LNCaP clone FGC (cell line): ENCODE measurements around the gene HIVEP1.
"Not testable (repeated sequence)": the region's sequence is repeated elsewhere in the genome, so short reads cannot be mapped to it uniquely, and the experiment has no call there.

ENCODE experiments used
- DNase-seq: peaks from one replicate; pipeline ENCODE4 v3.0.0-alpha.2; 2011; ENCODE audit warnings: low read depth
- H3K4me3 ChIP-seq: 2 replicates; pipeline ENCODE4 v1.5.1; 2011; ENCODE audit warnings: mild to moderate bottlenecking, low read depth, low read length, control low read depth
- TF ChIP-seq, protein P1 (sequence below): IDR thresholded peaks from 2 replicates; pipeline ENCODE4 v1.5.1; 2012; ENCODE audit warnings: mild to moderate bottlenecking; ENCODE audit not compliant: control insufficient read depth, insufficient read depth; ENCODE audit errors: extremely low read depth

Gene HIVEP1

GRCh38 chr6:12175626-12176025 is 163.5 kb downstream of the HIVEP1 start:
- DNase-seq = no peak

DNA sequence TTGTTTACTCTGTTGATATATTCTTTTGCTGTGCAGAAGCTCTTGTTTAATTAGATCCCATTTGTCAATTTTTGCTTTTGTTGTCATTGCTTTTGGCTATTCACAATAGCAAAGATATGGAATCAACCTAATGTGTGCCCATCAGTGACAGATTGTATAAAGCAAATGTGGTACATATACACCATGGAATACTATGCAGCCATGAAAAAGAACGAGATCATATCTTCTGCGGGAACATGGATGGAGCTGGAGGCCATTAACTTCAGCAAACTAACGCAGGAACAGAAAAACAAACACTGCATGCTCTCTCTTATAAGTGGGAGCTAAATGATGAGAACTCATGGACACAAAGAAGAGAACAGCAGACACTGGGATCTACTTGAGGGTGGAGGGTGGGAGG is 164.7 kb downstream of the HIVEP1 start:
- not testable (repeated sequence) for DNase-seq, H3K4me3 ChIP-seq

More at GRCh38 chr6:12175626-12176025, 163.5 kb downstream of the HIVEP1 start:
- TF ChIP-seq, protein P1, sequence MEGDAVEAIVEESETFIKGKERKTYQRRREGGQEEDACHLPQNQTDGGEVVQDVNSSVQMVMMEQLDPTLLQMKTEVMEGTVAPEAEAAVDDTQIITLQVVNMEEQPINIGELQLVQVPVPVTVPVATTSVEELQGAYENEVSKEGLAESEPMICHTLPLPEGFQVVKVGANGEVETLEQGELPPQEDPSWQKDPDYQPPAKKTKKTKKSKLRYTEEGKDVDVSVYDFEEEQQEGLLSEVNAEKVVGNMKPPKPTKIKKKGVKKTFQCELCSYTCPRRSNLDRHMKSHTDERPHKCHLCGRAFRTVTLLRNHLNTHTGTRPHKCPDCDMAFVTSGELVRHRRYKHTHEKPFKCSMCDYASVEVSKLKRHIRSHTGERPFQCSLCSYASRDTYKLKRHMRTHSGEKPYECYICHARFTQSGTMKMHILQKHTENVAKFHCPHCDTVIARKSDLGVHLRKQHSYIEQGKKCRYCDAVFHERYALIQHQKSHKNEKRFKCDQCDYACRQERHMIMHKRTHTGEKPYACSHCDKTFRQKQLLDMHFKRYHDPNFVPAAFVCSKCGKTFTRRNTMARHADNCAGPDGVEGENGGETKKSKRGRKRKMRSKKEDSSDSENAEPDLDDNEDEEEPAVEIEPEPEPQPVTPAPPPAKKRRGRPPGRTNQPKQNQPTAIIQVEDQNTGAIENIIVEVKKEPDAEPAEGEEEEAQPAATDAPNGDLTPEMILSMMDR = no peak
- H3K4me3 ChIP-seq = no peak overlapping the region

GRCh38 chr6:12178521-12178920 is 166.4 kb downstream of the HIVEP1 start:
- TF ChIP-seq, protein P1 = no peak
- no peak for DNase-seq
- no peak overlapping the region for H3K4me3 ChIP-seq

- no peak for DNase-seq
- TF ChIP-seq, protein P1 = no peak
Observed at GRCh38 chr6:12181481-12181880, 169.4 kb downstream of the HIVEP1 start.

GRCh38 chr6:12182676-12183075 is 170.6 kb downstream of the HIVEP1 start:
- TF ChIP-seq, protein P1 = no peak
- DNase-seq = no peak

More at GRCh38 chr6:12181481-12181880, 169.4 kb downstream of the HIVEP1 start:
- H3K4me3 ChIP-seq = no peak overlapping the region

GRCh38 chr6:12185081-12185673 is 173.1 kb downstream of the HIVEP1 start:
- no peak overlapping the region for H3K4me3 ChIP-seq
- TF ChIP-seq, protein P1 = no peak
- no peak for DNase-seq

More at GRCh38 chr6:12182676-12183075, 170.6 kb downstream of the HIVEP1 start:
- no peak overlapping the region for H3K4me3 ChIP-seq

DNA sequence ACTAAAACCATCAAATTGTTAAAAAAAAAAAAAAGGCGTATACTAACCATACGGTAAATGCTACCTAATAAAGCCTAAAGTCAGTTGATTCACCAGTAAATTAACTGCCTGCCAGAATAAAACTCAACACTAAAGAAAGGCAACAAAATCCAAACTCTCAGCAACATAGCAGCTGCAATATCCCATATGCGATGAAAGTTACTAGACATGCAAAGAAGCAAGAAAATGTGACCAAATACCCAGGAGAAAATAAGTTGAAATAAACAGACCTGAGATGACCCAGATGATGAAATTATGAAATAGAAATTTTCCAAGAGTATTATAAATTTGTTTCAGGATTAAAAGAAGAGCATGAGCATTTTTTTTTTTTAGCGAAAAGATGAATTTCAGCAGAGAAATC is 174.4 kb downstream of the HIVEP1 start:
- H3K4me3 ChIP-seq = no peak overlapping the region
- no peak for DNase-seq
- TF ChIP-seq, protein P1 = no peak
